Endothelial cell of umbilical vein (primary cell): Measurements from ENCODE around the gene HSPD1. TPM values are rescaled to one million over a fixed set of nuclear protein-coding genes. Genes with fewer than 3 reads are reported as not detected.

ENCODE experiments used
- BruUV-seq: library from RNA; stranded (reverse); fragments of 400-500 nt; replicated peaks from 2 replicates; lab custom pipeline; 2021; lab: Mats Ljungman, UMichigan
- CTCF ChIA-PET: fragments of 300-600, 350-600 bp; sonication (Branson Sonifier 250); formaldehyde crosslinking; loops from one replicate; lab custom pipeline; 2021; ENCODE audit warnings: antibody characterized with exemption, inconsistent platforms; lab: Charles Lee
- POLR2A ChIA-PET: fragments of 300-600, 350-600 bp; sonication (Branson Sonifier 250); formaldehyde crosslinking; loops from one replicate; lab custom pipeline; 2021; ENCODE audit warnings: antibody characterized with exemption, inconsistent platforms; lab: Charles Lee
- DNase-seq: peaks from one replicate; pipeline ENCODE4 v3.0.0-alpha.2; 2011; ENCODE audit warnings: low read depth, low spot score
- FAIRE-seq: peaks from 2 replicates; lab custom pipeline; 2011; peaks lifted over from hg19 to GRCh38; lab: Jason Lieb, UNC
- H2AFZ ChIP-seq: 2 replicates; pipeline ENCODE4 v1.6.0; 2012; ENCODE audit warnings: low read depth, low read length, control low read depth, inconsistent platforms
- H3K27ac ChIP-seq: 2 replicates; pipeline ENCODE4 v1.5.1; 2011; ENCODE audit warnings: low read depth, mild to moderate bottlenecking, control low read depth, low read length, moderate library complexity; ENCODE audit not compliant: insufficient read depth
- H3K27me3 ChIP-seq, 2 experiments: 2 replicates each; pipeline versions ENCODE4 v1.6.0 to v1.6.1; 2011; ENCODE audit warnings: low read length in 2 of 2, mixed read lengths in 1 of 2; ENCODE audit not compliant: control insufficient read depth in 2 of 2, insufficient read depth in 2 of 2
- H3K36me3 ChIP-seq, 2 experiments: 2 replicates in 1 of 2; 3 replicates in 1 of 2; pipeline ENCODE4 v1.5.1; 2011; ENCODE audit warnings: low read length in 2 of 2, mild to moderate bottlenecking in 1 of 2, moderate library complexity in 1 of 2; ENCODE audit not compliant: control insufficient read depth in 2 of 2, insufficient read depth in 2 of 2; ENCODE audit errors: extremely low read depth in 1 of 2
- H3K4me1 ChIP-seq: 3 replicates; pipeline ENCODE4 v1.5.1; 2011; ENCODE audit warnings: mild to moderate bottlenecking, low read length; ENCODE audit not compliant: control insufficient read depth, insufficient read depth; ENCODE audit errors: extremely low read depth
- H3K4me2 ChIP-seq: 2 replicates; pipeline ENCODE4 v1.6.1; 2011; ENCODE audit warnings: low read length, control low read depth, mixed read lengths; ENCODE audit not compliant: insufficient read depth
- H3K4me3 ChIP-seq, 3 experiments: fragments of 200-600 bp in 1 of 3; sonication (generic), shearing (Covaris generic) in 1 of 3; replicated peaks in 1 of 3; 2 replicates each; pipeline ENCODE4 v1.5.1; 2011 to 2016; ENCODE audit warnings: control low read depth in 3 of 3, low read length in 3 of 3, mild to moderate bottlenecking in 2 of 3, inconsistent platforms in 1 of 3, low read depth in 1 of 3, moderate library complexity in 1 of 3; ENCODE audit not compliant: insufficient read depth in 1 of 3
- H3K79me2 ChIP-seq: 2 replicates; pipeline ENCODE4 v1.6.0; 2012; ENCODE audit warnings: low read length, inconsistent platforms; ENCODE audit not compliant: control insufficient read depth, insufficient read depth
- H3K9ac ChIP-seq: replicated peaks from 2 replicates; pipeline ENCODE3; 2011; ENCODE audit warnings: low read length, control low read depth; ENCODE audit not compliant: insufficient read depth; ENCODE audit errors: extremely low read depth
- H3K9me1 ChIP-seq: replicated peaks from 3 replicates; pipeline ENCODE4 v1.6.0; 2011; ENCODE audit warnings: mild to moderate bottlenecking, low read length; ENCODE audit not compliant: control insufficient read depth, insufficient read depth; ENCODE audit errors: extremely low read depth
- H3K9me3 ChIP-seq: replicated peaks from 2 replicates; pipeline ENCODE4 v1.5.1; 2012; ENCODE audit warnings: low read length, inconsistent platforms; ENCODE audit not compliant: control insufficient read depth, insufficient read depth
- H4K20me1 ChIP-seq: replicated peaks from 2 replicates; pipeline ENCODE3; 2011; ENCODE audit warnings: mild to moderate bottlenecking, low read length; ENCODE audit not compliant: control insufficient read depth, insufficient read depth; ENCODE audit errors: extremely low read depth
- CTCF ChIP-seq, 2 donors: IDR thresholded peaks; 1 replicate in 1 of 2; 2 replicates in 1 of 2; pipeline ENCODE4 v1.5.1; 2011; ENCODE audit warnings: low read length in 2 of 2, mild to moderate bottlenecking in 2 of 2, moderate library complexity in 2 of 2, control low read depth in 1 of 2, inconsistent platforms in 1 of 2, low read depth in 1 of 2; ENCODE audit not compliant: insufficient read depth in 1 of 2; ENCODE audit errors: extremely low read depth in 1 of 2
- EZH2 ChIP-seq: IDR thresholded peaks from 2 replicates; pipeline ENCODE4 v1.6.1; 2012; ENCODE audit warnings: borderline replicate concordance, low read depth, mild to moderate bottlenecking, moderate library complexity, low read length, inconsistent platforms; ENCODE audit not compliant: severe bottlenecking
- FOS ChIP-seq: IDR thresholded peaks from 2 replicates; pipeline ENCODE4 v1.6.1; 2011; ENCODE audit warnings: mild to moderate bottlenecking, low read length, moderate library complexity, borderline replicate concordance; ENCODE audit not compliant: insufficient read depth
- GATA2 ChIP-seq: IDR thresholded peaks from 2 replicates; pipeline ENCODE4 v1.7.0; 2011; ENCODE audit warnings: low read depth, mild to moderate bottlenecking, moderate library complexity, mixed read lengths, low read length; ENCODE audit not compliant: insufficient read length, insufficient read depth
- JUN ChIP-seq: IDR thresholded peaks from 2 replicates; pipeline ENCODE4 v1.6.1; 2011; ENCODE audit warnings: borderline replicate concordance, low read depth; ENCODE audit not compliant: insufficient read length, insufficient read depth
- MAX ChIP-seq: IDR thresholded peaks from 2 replicates; pipeline ENCODE4 v1.6.1; 2011; ENCODE audit not compliant: insufficient read depth, insufficient read length
- MYC ChIP-seq: IDR thresholded peaks from one replicate; pipeline ENCODE4 v1.6.1; 2011; ENCODE audit warnings: mild to moderate bottlenecking, low read depth, low read length
- POLR2A ChIP-seq: IDR thresholded peaks from 2 replicates; pipeline ENCODE4 v1.6.1; 2012; ENCODE audit warnings: low read depth, mild to moderate bottlenecking, control low read depth, low read length
- POLR2AphosphoS5 ChIP-seq: IDR thresholded peaks from 2 replicates; pipeline ENCODE4 v1.6.1; 2012; ENCODE audit warnings: low read depth, mild to moderate bottlenecking, control low read depth, low read length, moderate library complexity; ENCODE audit not compliant: insufficient read depth
- dilution Hi-C: fragments of 300-500 bp; cut with MboI; formaldehyde crosslinking; loops from one replicate; pipeline ENCODE4 v1.15.0; 2019; ENCODE audit warnings: low sequenced_read_pairs; ENCODE audit not compliant: extremely low pct_ligation_motif_present
- intact Hi-C: fragments of 100-400 bp; cut with micrococcal nuclease; formaldehyde crosslinking; loops from one replicate; pipeline ENCODE4 v1.10.0; 2022
- polyA plus RNA-seq, 4 experiments: library from polyadenylated mRNA; depleted of rRNA in 3 of 4; stranded (reverse) in 3 of 4; unstranded in 1 of 4; fragments of >200 nt; gene quantifications; 2 replicates each; pipeline versions ENCODE4 v1.2.1 to v1.2.3, GENCODE V29; 2011 to 2012; ENCODE audit warnings: missing spikeins in 1 of 4
- total RNA-seq: library from RNA; stranded (reverse); gene quantifications from 2 replicates; pipeline ENCODE4 v1.2.3, GENCODE V29; 2021

HSPD1 gene
- total and polyA plus RNA-seq, 2 donors (not counting 3 experiments of a cell fraction or from before 2014, with no cell fraction given) = 73.2 to 337 TPM

- DNase-seq (no peak), FAIRE-seq (no peak)
- POLR2A ChIA-PET = no interaction called here
- Histone ChIP-seq H4K20me1 (peaks cover 3% of the 10 kb centered on the region), H2AFZ (no peak overlapping the region), H3K4me3 (no peak overlapping the region), H3K4me1 (no peaks in the 10 kb centered on the region), H3K27me3 (no peaks in the 10 kb centered on the region), H3K9ac (no peak overlapping the region), H3K27ac (no peak overlapping the region), H3K36me3 (peaks cover 3 to 4% of the 10 kb centered on the region in 2 experiments), H3K79me2 (peaks cover 22% of the 10 kb centered on the region), H3K4me2 (no peak overlapping the region), H3K9me3 (no peaks in the 10 kb centered on the region), H3K9me1 (no peaks in the 10 kb centered on the region)
- BruUV-seq = no TSS peak
- intact Hi-C loops (loop anchor here (2.0 kb wide), 1 partner anchor 14 kb away; no protein-coding TSS in a partner anchor), dilution Hi-C loops (no loop called here)
- TF ChIP-seq FOS = no peak
- no peak for TF ChIP-seq EZH2
- TF ChIP-seq JUN = no peak
- no peak for TF ChIP-seq POLR2AphosphoS5
- TF ChIP-seq MAX = no peak
- no peak for TF ChIP-seq MYC
- TF ChIP-seq POLR2A = no peak
- TF ChIP-seq GATA2 = no peak
- no peak for TF ChIP-seq CTCF (IDR thresholded peaks at IDR 0.05; ENCODE audit: extremely low read depth in 1 of 2, insufficient read depth in 1 of 2, low read depth in 1 of 2, low read length in 2 of 2)
- CTCF ChIA-PET = no interaction called here
These were observed 43.6 kb upstream of the HSPD1 start for GRCh38 chr2:197543206-197543605.
